ENCODE data around the gene ZNF593.
A peak's percentile ranks its signal among the peaks of the same experiment; 100 is the strongest.

The ZNF593 gene

GRCh38 chr1:26189331-26189730, 19.6 kb downstream of the ZNF593 start:
- TF ChIP-seq CTCF (IDR thresholded peaks at IDR 0.05; ENCODE audit: insufficient read depth, low read length, poor library complexity, severe bottlenecking) = no peak
- Histone ChIP-seq H3K4me3 (replicated peaks; ENCODE audit: low read depth, low read length) (no peak overlapping the region), H3K27me3 (replicated peaks; ENCODE audit: control insufficient read depth, insufficient read depth, low read length) (no peaks in the 10 kb centered on the region), H3K36me3 (ENCODE audit: control insufficient read depth, insufficient read depth, low read length) (no peaks in the 10 kb centered on the region)
- no peak for DNase-seq (ENCODE audit: extremely low read depth, insufficient read length)

- no peaks in the 10 kb centered on the region for H3K36me3 ChIP-seq (ENCODE audit: control insufficient read depth, insufficient read depth, low read length)
Observed at GRCh38 chr1:26189751-26190275, 20.1 kb downstream of the ZNF593 start.

GRCh38 chr1:26190373-26190987, 20.8 kb downstream of the ZNF593 start, which contains the start of gene CATSPER4:
Gene CATSPER4 (plus strand): TSS chr1:26190602. CDS start chr1:26190628, 26 bp downstream.
- peak; percentile 21 for TF ChIP-seq CTCF (IDR thresholded peaks at IDR 0.05; ENCODE audit: insufficient read depth, low read length, poor library complexity, severe bottlenecking)
- no peak for DNase-seq (ENCODE audit: extremely low read depth, insufficient read length)

More at GRCh38 chr1:26189751-26190275, 20.1 kb downstream of the ZNF593 start:
- TF ChIP-seq CTCF (IDR thresholded peaks at IDR 0.05; ENCODE audit: insufficient read depth, low read length, poor library complexity, severe bottlenecking) = no peak
- H3K27me3 ChIP-seq (replicated peaks; ENCODE audit: control insufficient read depth, insufficient read depth, low read length) = no peaks in the 10 kb centered on the region
- DNase-seq (ENCODE audit: extremely low read depth, insufficient read length) = no peak
- no peak overlapping the region for H3K4me3 ChIP-seq (replicated peaks; ENCODE audit: low read depth, low read length)

GRCh38 chr1:26191739-26192138, 22.0 kb downstream of the ZNF593 start:
- no peak overlapping the region for H3K4me3 ChIP-seq (replicated peaks; ENCODE audit: low read depth, low read length)
- no peak for DNase-seq (ENCODE audit: extremely low read depth, insufficient read length)
- TF ChIP-seq CTCF (IDR thresholded peaks at IDR 0.05; ENCODE audit: insufficient read depth, low read length, poor library complexity, severe bottlenecking) = no peak
- H3K36me3 ChIP-seq (ENCODE audit: control insufficient read depth, insufficient read depth, low read length) = no peaks in the 10 kb centered on the region
- no peaks in the 10 kb centered on the region for H3K27me3 ChIP-seq (replicated peaks; ENCODE audit: control insufficient read depth, insufficient read depth, low read length)

More at GRCh38 chr1:26190373-26190987, 20.8 kb downstream of the ZNF593 start, which contains the start of gene CATSPER4:
- no peaks in the 10 kb centered on the region for H3K27me3 ChIP-seq (replicated peaks; ENCODE audit: control insufficient read depth, insufficient read depth, low read length)
- no peaks in the 10 kb centered on the region for H3K36me3 ChIP-seq (ENCODE audit: control insufficient read depth, insufficient read depth, low read length)
- H3K4me3 ChIP-seq (replicated peaks; ENCODE audit: low read depth, low read length) = no peak within 1 kb of the TSS

GRCh38 chr1:26195805-26196204, 26.1 kb downstream of the ZNF593 start:
- Histone ChIP-seq H3K27me3 (replicated peaks; ENCODE audit: control insufficient read depth, insufficient read depth, low read length) (no peaks in the 10 kb centered on the region), H3K36me3 (ENCODE audit: control insufficient read depth, insufficient read depth, low read length) (no peaks in the 10 kb centered on the region), H3K4me3 (replicated peaks; ENCODE audit: low read depth, low read length) (no peak overlapping the region)
- DNase-seq (ENCODE audit: extremely low read depth, insufficient read length) = no peak
- no peak for TF ChIP-seq CTCF (IDR thresholded peaks at IDR 0.05; ENCODE audit: insufficient read depth, low read length, poor library complexity, severe bottlenecking)

All from GM06990 (cell line).